Gastroesophageal sphincter (tissue), 3 donors: ENCODE measurements around the gene CAVIN2.

Source experiments
- CTCF ChIP-seq, 4 experiments: fragments of 200-600 bp in 2 of 4; fragments of 450-650 bp in 2 of 4; sonication (generic) in 1 of 4; IDR thresholded peaks; one replicate each; pipeline ENCODE4 v1.5.1; 2017 to 2019; ENCODE audit warnings: antibody characterized with exemption in 4 of 4, mild to moderate bottlenecking in 2 of 4, moderate library complexity in 2 of 4
- EP300 ChIP-seq: sonication (generic); formaldehyde crosslinking; IDR thresholded peaks from one replicate; pipeline ENCODE4 v1.6.1; 2017; ENCODE audit warnings: antibody characterized with exemption, mild to moderate bottlenecking

- no peak for TF ChIP-seq CTCF (IDR thresholded peaks at IDR 0.05)
- no peak for TF ChIP-seq EP300
These were observed 45.5 kb upstream of the CAVIN2 start for GRCh38 chr2:191892391-191892790.
